ENCODE measurements around the gene TMEM248.
"Not testable (repeated sequence)": the region's sequence is repeated elsewhere in the genome, so short reads cannot be mapped to it uniquely, and the experiment has no call there.

The TMEM248 gene

DNA sequence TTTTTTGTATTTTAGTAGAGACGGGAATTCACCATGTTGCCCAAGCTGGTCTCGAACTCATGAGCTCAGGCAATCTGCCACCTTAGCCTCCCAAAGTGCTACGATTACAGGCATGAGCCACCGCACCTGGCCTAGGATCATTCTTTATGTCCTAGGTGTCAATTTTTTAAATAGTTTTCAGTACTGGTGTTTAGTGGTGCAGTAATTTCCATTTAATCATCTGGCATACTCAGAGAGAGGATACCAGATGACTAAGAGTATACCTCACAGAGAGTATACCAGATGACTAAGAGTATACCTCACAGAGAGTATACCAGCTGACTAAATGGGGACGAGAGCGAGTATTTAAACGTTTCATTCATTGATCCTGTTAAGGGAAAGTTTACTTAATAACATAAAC is 37.3 kb upstream of the TMEM248 start:
- TF ChIP-seq, protein P1, sequence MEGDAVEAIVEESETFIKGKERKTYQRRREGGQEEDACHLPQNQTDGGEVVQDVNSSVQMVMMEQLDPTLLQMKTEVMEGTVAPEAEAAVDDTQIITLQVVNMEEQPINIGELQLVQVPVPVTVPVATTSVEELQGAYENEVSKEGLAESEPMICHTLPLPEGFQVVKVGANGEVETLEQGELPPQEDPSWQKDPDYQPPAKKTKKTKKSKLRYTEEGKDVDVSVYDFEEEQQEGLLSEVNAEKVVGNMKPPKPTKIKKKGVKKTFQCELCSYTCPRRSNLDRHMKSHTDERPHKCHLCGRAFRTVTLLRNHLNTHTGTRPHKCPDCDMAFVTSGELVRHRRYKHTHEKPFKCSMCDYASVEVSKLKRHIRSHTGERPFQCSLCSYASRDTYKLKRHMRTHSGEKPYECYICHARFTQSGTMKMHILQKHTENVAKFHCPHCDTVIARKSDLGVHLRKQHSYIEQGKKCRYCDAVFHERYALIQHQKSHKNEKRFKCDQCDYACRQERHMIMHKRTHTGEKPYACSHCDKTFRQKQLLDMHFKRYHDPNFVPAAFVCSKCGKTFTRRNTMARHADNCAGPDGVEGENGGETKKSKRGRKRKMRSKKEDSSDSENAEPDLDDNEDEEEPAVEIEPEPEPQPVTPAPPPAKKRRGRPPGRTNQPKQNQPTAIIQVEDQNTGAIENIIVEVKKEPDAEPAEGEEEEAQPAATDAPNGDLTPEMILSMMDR (IDR thresholded peaks at IDR 0.05), result no peak
- Histone ChIP-seq H3K27ac (no peak overlapping the region), H3K4me1 (ENCODE audit: control insufficient read depth in 1 of 2, insufficient read depth in 1 of 2, low read depth in 1 of 2, low read length in 1 of 2) (no peaks in the 10 kb centered on the region), H3K9me3 (no peaks in the 10 kb centered on the region), H3K4me3 (ENCODE audit: low read depth in 1 of 2, low read length in 1 of 2) (no peak overlapping the region), H3K27me3 (no peaks in the 10 kb centered on the region), H3K36me3 (no peaks in the 10 kb centered on the region)

DNA sequence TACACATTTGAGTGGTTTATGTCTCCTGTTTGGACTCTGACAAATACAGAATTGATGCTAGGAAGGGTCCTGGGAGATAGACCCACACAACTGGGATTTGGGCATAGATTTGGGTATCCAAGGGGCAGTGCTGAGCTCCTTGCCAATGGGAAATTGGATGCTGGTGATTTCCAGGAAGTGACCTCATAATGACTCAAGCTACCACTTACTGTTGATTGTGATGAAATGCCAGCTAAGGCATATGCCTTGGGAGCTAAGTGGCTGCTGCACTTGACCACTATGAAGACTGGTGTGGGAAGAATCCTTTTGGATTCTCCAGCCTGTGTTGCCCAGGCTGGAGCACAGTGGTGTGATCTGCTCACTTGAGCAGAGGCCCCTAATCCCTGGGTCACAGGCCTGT is 36.5 kb upstream of the TMEM248 start:
- H3K36me3 ChIP-seq; H3K27ac ChIP-seq; H3K27me3 ChIP-seq; H3K4me1 ChIP-seq (ENCODE audit: control insufficient read depth in 1 of 2, insufficient read depth in 1 of 2, low read depth in 1 of 2, low read length in 1 of 2); H3K4me3 ChIP-seq (ENCODE audit: low read depth in 1 of 2, low read length in 1 of 2); H3K9me3 ChIP-seq: not testable (repeated sequence)

DNA sequence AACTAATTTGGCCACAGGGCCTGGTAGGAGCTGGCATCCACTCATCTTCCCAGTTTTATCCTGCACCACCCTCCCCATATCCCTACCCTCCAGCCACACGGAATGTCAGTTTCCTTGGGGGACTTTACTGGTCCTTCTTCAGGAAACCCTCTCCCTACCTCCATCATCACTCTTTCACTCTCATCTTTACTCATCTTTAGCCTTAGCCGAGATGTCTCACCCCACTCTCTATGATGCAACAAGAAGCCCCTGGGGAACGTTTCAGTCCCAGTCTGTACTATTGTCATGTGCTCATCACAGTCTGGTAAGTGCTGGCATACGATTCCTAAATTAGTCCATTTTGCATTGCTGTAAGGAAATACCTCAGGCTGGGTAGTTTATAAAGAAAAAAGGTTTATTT is 34.9 kb upstream of the TMEM248 start:
- TF ChIP-seq, protein P1 (IDR thresholded peaks at IDR 0.05), result no peak
- no peaks in the 10 kb centered on the region for H3K27me3 ChIP-seq
- H3K4me1 ChIP-seq (ENCODE audit: control insufficient read depth in 1 of 2, insufficient read depth in 1 of 2, low read depth in 1 of 2, low read length in 1 of 2), result no peaks in the 10 kb centered on the region
- H3K36me3 ChIP-seq, result no peaks in the 10 kb centered on the region
- no peaks in the 10 kb centered on the region for H3K9me3 ChIP-seq
- H3K4me3 ChIP-seq (ENCODE audit: low read depth in 1 of 2, low read length in 1 of 2), result no peak overlapping the region
- no peak overlapping the region for H3K27ac ChIP-seq

DNA sequence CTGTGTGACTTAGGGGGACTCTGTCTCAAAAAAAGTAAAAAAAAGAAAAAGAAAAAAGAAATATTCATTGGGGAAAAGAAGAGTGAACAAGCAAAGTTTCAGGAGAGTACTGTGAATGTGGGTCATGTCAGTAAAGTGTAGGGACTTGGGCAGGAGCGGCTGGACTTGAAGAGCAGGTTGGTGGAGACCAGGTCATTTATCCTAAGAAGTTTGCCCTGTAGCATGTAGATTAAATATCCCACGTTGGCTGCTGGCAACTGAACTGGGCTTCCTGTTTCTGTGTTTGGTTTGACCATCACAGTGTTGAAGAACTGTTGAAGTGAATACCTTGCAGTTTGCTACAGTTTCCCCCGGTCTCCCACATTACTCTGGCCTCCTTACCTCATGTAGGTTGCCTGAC is 32.8 kb upstream of the TMEM248 start:
- H3K27ac ChIP-seq; H3K27me3 ChIP-seq; H3K9me3 ChIP-seq; H3K4me3 ChIP-seq (ENCODE audit: low read depth in 1 of 2, low read length in 1 of 2); H3K36me3 ChIP-seq; H3K4me1 ChIP-seq (ENCODE audit: control insufficient read depth in 1 of 2, insufficient read depth in 1 of 2, low read depth in 1 of 2, low read length in 1 of 2): not testable (repeated sequence)

DNA sequence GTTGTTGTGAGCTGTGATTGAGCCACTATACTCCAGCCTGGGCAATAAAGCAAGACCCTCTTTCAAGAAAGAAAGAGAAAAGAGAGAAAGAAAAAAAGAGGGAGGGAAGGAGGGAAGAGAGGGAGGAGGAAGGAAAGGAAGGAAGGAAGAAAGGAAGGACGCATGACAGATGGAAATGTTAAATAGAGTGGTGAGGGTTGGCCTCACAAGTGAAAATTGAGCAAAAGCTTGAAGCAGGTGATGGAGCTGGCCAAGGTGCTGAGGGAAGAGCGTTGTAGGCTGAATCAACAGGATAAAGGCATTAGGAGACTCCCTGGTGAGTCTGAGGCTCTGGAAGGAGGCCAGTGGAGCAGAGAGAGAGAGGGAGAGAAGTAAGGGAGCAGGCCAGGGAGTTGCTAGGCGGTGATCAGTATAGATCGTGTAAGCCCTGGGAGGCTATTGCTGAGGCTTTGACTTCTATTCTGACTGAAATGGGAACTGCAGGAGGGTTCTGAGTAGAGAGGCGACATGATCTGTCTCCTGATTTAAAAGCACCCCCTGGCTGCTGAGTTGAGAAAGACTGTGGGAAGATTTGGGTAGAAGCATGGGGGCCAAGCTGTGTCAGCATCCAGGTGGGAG is 26.5 kb upstream of the TMEM248 start:
- Histone ChIP-seq H3K27me3 (no peaks in the 10 kb centered on the region), H3K27ac (no peak overlapping the region), H3K36me3 (no peaks in the 10 kb centered on the region), H3K9me3 (no peaks in the 10 kb centered on the region), H3K4me3 (ENCODE audit: low read depth in 1 of 2, low read length in 1 of 2) (no peak overlapping the region), H3K4me1 (ENCODE audit: control insufficient read depth in 1 of 2, insufficient read depth in 1 of 2, low read depth in 1 of 2, low read length in 1 of 2) (no peaks in the 10 kb centered on the region)
- TF ChIP-seq, protein P1 (IDR thresholded peaks at IDR 0.05), result no peak

DNA sequence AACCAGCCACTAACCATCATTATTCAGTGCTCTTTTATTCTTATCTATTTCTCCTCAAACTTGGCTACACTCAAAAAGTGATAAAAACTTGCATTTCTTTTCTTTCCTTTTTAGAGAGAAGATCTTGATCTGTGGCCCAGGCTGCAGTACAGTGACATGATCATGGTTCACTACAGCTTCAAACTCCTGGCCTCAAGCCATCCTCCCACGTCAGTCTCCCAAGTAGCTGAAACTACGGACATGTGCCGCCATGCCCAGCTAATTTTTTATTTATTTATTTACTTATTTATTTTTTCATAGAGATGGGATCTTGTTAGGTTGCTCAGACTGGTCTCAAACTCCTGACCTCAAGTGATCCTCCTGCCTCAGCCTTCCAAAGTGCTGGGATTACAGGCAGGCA is 24.6 kb upstream of the TMEM248 start:
- TF ChIP-seq, protein P1 (IDR thresholded peaks at IDR 0.05), result no peak
- H3K36me3 ChIP-seq, result no peaks in the 10 kb centered on the region
- H3K4me3 ChIP-seq (ENCODE audit: low read depth in 1 of 2, low read length in 1 of 2), result no peak overlapping the region
- no peaks in the 10 kb centered on the region for H3K27me3 ChIP-seq
- H3K9me3 ChIP-seq, result no peaks in the 10 kb centered on the region
- H3K4me1 ChIP-seq (ENCODE audit: control insufficient read depth in 1 of 2, insufficient read depth in 1 of 2, low read depth in 1 of 2, low read length in 1 of 2), result no peaks in the 10 kb centered on the region
- no peak overlapping the region for H3K27ac ChIP-seq

Data from neutrophil (primary cell).